ENCODE data around the gene RAB7B. TPM values are rescaled to one million over a fixed set of nuclear protein-coding genes. Genes with fewer than 3 reads are reported as not detected.

Gene RAB7B
- total and polyA plus RNA-seq, 2 of the 4 experiments (the other 2 are of a cell fraction): 9.1 to 14.7 TPM

DNA sequence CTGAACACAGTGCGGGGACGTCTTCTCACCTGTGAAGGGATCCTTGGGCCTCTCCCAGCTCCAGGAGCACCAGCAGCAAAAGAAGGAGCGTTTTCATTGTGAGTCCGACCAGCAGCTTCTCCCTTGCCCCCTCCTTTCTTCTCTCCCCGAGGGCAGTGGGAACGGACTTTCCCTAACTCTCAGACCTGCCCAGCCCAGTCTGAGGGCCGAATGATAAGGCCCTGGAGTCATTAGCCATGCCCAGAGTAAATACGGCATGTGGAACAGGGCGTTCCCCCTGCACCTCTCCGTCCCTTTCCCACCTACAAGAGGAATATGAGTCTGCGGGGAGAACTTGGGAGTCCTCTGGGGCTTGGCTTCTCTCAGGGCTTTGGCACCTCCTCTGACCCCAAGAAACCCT lies 20.5 kb upstream of the RAB7B start, which contains the start of gene CTSE:
Gene CTSE, minus strand, starts transcription at position 201 of the 400 bp plus-strand sequence. Its CDS starts 104 bp downstream, at position 97.
- Histone ChIP-seq H2BK120ac (ENCODE audit: low read depth, low read length) (no peak within 1 kb of the TSS), H3K56ac (ENCODE audit: extremely low read depth, insufficient read depth, low read length) (no peak within 1 kb of the TSS), H4K20me1 (ENCODE audit: insufficient read depth, low read length) (no peaks in the 10 kb centered on the region), H3K36me3 (ENCODE audit: control insufficient read depth, insufficient read depth, low read length) (no peaks in the 10 kb centered on the region), H3K9me3 (ENCODE audit: control insufficient read depth, insufficient read depth, low read length) (no peaks in the 10 kb centered on the region), H3K4me1 (ENCODE audit: control insufficient read depth, insufficient read depth, low read length) (peaks cover 4% of the 10 kb centered on the region), H3K9me1 (ENCODE audit: insufficient read depth, low read length) (peaks cover 4% of the 10 kb centered on the region; the same call in 1 of the 2 replicates), H3K18ac (ENCODE audit: low read depth, low read length) (no peak within 1 kb of the TSS), H2AK5ac (ENCODE audit: low read depth, low read length) (no peak within 1 kb of the TSS), H2BK20ac (ENCODE audit: low read depth, low read length) (no peak within 1 kb of the TSS), H3K4me2 (ENCODE audit: low read depth, low read length) (no peak within 1 kb of the TSS), H3K27ac (ENCODE audit: insufficient read depth, low read length) (no peak within 1 kb of the TSS), H2BK5ac (ENCODE audit: low read depth, low read length, poor library complexity, severe bottlenecking) (no peak within 1 kb of the TSS), H4K91ac (ENCODE audit: insufficient read depth, low read depth, low read length) (no peak within 1 kb of the TSS), H3K23ac (ENCODE audit: low read depth, low read length) (no peak within 1 kb of the TSS), H3K79me1 (ENCODE audit: low read depth in 1 of 2, low read length in 2 of 2) (no peaks in the 10 kb centered on the region), H3K14ac (replicated peaks; ENCODE audit: low read depth, low read length) (no peak within 1 kb of the TSS), H4K5ac (ENCODE audit: low read depth, low read length) (no peak within 1 kb of the TSS), H3K4ac (ENCODE audit: low read depth, low read length) (no peak within 1 kb of the TSS), H2AFZ (replicated peaks; ENCODE audit: low read length, poor library complexity) (no peak within 1 kb of the TSS), H4K8ac (ENCODE audit: low read depth in 2 of 2, low read length in 2 of 2) (no peak within 1 kb of the TSS), H3K27me3 (ENCODE audit: control insufficient read depth, insufficient read depth, low read length) (peaks cover 15% of the 10 kb centered on the region), H2AK9ac (replicated peaks; ENCODE audit: low read depth, low read length, poor library complexity) (no peak within 1 kb of the TSS), H3K9ac (ENCODE audit: low read depth, low read length) (no peak within 1 kb of the TSS), H3K4me3 (ENCODE audit: insufficient read depth, low read depth, low read length) (no peak within 1 kb of the TSS), H2BK15ac (ENCODE audit: low read depth, low read length) (no peak within 1 kb of the TSS)
- POLR2A ChIA-PET (ENCODE audit: unreplicated experiment): no interaction called here
- BruUV-seq (replicated peaks): no TSS peak
- dilution Hi-C loops (cut with HindIII; ENCODE audit: low sequenced_read_pairs, unreplicated experiment): no loop called here
- CTCF ChIA-PET: no interaction called here
- ATAC-seq (ENCODE audit: low read depth) (no peak), DNase-seq (no peak)
- WGBS, 2 experiments (ENCODE audit: extremely low coverage in 2 of 2, insufficient read length in 1 of 2): 40% methylated on average over 1 of the region's 11 CpGs; no CpG with 5 or more reads in 1 of the 2 experiments
- intact Hi-C loops (cut with micrococcal nuclease): no loop called here
- TF ChIP-seq, protein P1, sequence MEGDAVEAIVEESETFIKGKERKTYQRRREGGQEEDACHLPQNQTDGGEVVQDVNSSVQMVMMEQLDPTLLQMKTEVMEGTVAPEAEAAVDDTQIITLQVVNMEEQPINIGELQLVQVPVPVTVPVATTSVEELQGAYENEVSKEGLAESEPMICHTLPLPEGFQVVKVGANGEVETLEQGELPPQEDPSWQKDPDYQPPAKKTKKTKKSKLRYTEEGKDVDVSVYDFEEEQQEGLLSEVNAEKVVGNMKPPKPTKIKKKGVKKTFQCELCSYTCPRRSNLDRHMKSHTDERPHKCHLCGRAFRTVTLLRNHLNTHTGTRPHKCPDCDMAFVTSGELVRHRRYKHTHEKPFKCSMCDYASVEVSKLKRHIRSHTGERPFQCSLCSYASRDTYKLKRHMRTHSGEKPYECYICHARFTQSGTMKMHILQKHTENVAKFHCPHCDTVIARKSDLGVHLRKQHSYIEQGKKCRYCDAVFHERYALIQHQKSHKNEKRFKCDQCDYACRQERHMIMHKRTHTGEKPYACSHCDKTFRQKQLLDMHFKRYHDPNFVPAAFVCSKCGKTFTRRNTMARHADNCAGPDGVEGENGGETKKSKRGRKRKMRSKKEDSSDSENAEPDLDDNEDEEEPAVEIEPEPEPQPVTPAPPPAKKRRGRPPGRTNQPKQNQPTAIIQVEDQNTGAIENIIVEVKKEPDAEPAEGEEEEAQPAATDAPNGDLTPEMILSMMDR (conservative IDR thresholded peaks at IDR 0.05; ENCODE audit: low read depth, low read length): no peak
- TF ChIP-seq FOS (IDR thresholded peaks at IDR 0.05; ENCODE audit: low read depth, low read length) (no peak), POLR2A (IDR thresholded peaks at IDR 0.05; ENCODE audit: low read depth, low read length) (no peak), MAZ (IDR thresholded peaks at IDR 0.05; ENCODE audit: borderline replicate concordance, low read depth, low read length) (no peak), MXI1 (IDR thresholded peaks at IDR 0.05; ENCODE audit: borderline replicate concordance, low read depth, low read length) (no peak), NFE2L2 (IDR thresholded peaks at IDR 0.05; ENCODE audit: low read depth, low read length) (no peak), CHD1 (IDR thresholded peaks at IDR 0.05; ENCODE audit: low read depth, low read length) (no peak), CEBPB (IDR thresholded peaks at IDR 0.05; ENCODE audit: low read depth, low read length) (no peak), MAFK (IDR thresholded peaks at IDR 0.05; ENCODE audit: low read depth, low read length) (no peak), BHLHE40 (IDR thresholded peaks at IDR 0.05; ENCODE audit: low read depth, low read length) (no peak), RCOR1 (IDR thresholded peaks at IDR 0.05; ENCODE audit: insufficient replicate concordance, low read length) (no peak), SMC3 (IDR thresholded peaks at IDR 0.05; ENCODE audit: low read depth, low read length) (no peak), RFX5 (IDR thresholded peaks at IDR 0.05; ENCODE audit: low read depth, low read length) (no peak), RAD21 (IDR thresholded peaks at IDR 0.05; ENCODE audit: low read length) (no peak)
- TF ChIP-seq, protein P2, sequence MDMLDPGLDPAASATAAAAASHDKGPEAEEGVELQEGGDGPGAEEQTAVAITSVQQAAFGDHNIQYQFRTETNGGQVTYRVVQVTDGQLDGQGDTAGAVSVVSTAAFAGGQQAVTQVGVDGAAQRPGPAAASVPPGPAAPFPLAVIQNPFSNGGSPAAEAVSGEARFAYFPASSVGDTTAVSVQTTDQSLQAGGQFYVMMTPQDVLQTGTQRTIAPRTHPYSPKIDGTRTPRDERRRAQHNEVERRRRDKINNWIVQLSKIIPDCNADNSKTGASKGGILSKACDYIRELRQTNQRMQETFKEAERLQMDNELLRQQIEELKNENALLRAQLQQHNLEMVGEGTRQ (IDR thresholded peaks at IDR 0.05; ENCODE audit: low read depth, low read length): no peak
- TF ChIP-seq, protein P3, sequence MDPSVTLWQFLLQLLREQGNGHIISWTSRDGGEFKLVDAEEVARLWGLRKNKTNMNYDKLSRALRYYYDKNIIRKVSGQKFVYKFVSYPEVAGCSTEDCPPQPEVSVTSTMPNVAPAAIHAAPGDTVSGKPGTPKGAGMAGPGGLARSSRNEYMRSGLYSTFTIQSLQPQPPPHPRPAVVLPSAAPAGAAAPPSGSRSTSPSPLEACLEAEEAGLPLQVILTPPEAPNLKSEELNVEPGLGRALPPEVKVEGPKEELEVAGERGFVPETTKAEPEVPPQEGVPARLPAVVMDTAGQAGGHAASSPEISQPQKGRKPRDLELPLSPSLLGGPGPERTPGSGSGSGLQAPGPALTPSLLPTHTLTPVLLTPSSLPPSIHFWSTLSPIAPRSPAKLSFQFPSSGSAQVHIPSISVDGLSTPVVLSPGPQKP (IDR thresholded peaks at IDR 0.05; ENCODE audit: borderline replicate concordance, low read depth, low read length): no peak
- in situ Hi-C loops (cut with MboI; ENCODE audit: low sequenced_read_pairs): no loop called here

All from IMR-90 (cell line).